ENCODE measurements around the gene HFM1.

Gene HFM1

DNA sequence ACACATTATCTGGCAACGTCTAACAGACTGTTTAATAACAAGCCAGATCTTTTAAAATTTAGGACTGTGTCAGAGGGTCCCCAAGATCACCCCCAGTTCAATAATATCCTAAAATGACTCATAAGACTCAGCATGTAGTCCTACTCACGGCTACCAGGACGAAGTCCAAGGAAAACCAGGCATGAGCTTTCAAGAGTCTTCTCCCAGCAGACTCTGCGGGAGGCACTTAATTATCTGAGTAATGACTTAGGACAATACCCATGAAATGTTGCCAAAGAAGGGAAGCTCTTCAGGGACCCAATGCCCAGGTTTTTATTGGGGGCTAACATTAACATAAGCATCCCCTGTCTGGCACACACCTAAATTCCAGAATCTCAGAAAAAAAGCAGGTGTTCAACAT, 7.0 kb downstream of the HFM1 start (continued):
- TF ChIP-seq, protein P1, sequence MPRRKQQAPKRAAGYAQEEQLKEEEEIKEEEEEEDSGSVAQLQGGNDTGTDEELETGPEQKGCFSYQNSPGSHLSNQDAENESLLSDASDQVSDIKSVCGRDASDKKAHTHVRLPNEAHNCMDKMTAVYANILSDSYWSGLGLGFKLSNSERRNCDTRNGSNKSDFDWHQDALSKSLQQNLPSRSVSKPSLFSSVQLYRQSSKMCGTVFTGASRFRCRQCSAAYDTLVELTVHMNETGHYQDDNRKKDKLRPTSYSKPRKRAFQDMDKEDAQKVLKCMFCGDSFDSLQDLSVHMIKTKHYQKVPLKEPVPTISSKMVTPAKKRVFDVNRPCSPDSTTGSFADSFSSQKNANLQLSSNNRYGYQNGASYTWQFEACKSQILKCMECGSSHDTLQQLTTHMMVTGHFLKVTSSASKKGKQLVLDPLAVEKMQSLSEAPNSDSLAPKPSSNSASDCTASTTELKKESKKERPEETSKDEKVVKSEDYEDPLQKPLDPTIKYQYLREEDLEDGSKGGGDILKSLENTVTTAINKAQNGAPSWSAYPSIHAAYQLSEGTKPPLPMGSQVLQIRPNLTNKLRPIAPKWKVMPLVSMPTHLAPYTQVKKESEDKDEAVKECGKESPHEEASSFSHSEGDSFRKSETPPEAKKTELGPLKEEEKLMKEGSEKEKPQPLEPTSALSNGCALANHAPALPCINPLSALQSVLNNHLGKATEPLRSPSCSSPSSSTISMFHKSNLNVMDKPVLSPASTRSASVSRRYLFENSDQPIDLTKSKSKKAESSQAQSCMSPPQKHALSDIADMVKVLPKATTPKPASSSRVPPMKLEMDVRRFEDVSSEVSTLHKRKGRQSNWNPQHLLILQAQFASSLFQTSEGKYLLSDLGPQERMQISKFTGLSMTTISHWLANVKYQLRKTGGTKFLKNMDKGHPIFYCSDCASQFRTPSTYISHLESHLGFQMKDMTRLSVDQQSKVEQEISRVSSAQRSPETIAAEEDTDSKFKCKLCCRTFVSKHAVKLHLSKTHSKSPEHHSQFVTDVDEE (CRISPR knock-in tag; IDR thresholded peaks at IDR 0.05): no peak
- no peak for TF ChIP-seq OSR1 (CRISPR knock-in tag; IDR thresholded peaks at IDR 0.05)
- TF ChIP-seq ZNF8 (CRISPR knock-in tag; IDR thresholded peaks at IDR 0.05): no peak

DNA sequence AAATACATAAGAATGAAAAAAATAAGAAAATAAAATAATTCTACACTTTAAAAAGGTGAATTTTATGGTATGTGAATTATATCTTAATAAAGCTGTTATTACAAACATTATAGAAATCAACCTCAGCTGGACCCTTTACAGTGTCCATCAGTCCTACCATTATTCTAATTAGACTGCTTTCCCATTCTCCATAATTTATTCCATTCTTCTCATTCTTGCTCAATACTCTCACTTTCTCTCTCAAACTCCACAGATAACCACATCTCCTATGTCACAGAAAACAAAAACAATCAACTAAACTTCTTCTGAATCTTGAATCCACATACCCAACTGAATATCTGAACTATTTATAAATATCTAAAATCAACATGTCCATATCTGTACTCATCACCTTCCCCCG, 11.6 kb downstream of the HFM1 start:
- ATAC-seq: no peak
- no peak for TF ChIP-seq ZNF70 (CRISPR knock-in tag; IDR thresholded peaks at IDR 0.05)
- TF ChIP-seq PPARA (CRISPR knock-in tag; IDR thresholded peaks at IDR 0.05; ENCODE audit: borderline replicate concordance): no peak
- no peak for TF ChIP-seq ZNF565 (CRISPR knock-in tag; conservative IDR thresholded peaks at IDR 0.05; ENCODE audit: low read depth)
- no peak for TF ChIP-seq ZFP3 (CRISPR knock-in tag; IDR thresholded peaks at IDR 0.05)
- TF ChIP-seq TOX (CRISPR knock-in tag; IDR thresholded peaks at IDR 0.05; ENCODE audit: borderline replicate concordance): no peak
- TF ChIP-seq BACH2 (CRISPR knock-in tag; IDR thresholded peaks at IDR 0.05; ENCODE audit: borderline replicate concordance): no peak
- TF ChIP-seq, protein P1 (CRISPR knock-in tag; IDR thresholded peaks at IDR 0.05): no peak
- TF ChIP-seq ISL1 (CRISPR knock-in tag; IDR thresholded peaks at IDR 0.05): no peak
- no peak for TF ChIP-seq CSDC2 (CRISPR knock-in tag; IDR thresholded peaks at IDR 0.05)
- TF ChIP-seq, protein P2, sequence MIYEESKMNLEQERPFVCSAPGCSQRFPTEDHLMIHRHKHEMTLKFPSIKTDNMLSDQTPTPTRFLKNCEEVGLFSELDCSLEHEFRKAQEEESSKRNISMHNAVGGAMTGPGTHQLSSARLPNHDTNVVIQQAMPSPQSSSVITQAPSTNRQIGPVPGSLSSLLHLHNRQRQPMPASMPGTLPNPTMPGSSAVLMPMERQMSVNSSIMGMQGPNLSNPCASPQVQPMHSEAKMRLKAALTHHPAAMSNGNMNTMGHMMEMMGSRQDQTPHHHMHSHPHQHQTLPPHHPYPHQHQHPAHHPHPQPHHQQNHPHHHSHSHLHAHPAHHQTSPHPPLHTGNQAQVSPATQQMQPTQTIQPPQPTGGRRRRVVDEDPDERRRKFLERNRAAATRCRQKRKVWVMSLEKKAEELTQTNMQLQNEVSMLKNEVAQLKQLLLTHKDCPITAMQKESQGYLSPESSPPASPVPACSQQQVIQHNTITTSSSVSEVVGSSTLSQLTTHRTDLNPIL (CRISPR knock-in tag; IDR thresholded peaks at IDR 0.05; ENCODE audit: low read depth): no peak
- TF ChIP-seq ZNF8 (CRISPR knock-in tag; IDR thresholded peaks at IDR 0.05): no peak
- TF ChIP-seq, protein P3, sequence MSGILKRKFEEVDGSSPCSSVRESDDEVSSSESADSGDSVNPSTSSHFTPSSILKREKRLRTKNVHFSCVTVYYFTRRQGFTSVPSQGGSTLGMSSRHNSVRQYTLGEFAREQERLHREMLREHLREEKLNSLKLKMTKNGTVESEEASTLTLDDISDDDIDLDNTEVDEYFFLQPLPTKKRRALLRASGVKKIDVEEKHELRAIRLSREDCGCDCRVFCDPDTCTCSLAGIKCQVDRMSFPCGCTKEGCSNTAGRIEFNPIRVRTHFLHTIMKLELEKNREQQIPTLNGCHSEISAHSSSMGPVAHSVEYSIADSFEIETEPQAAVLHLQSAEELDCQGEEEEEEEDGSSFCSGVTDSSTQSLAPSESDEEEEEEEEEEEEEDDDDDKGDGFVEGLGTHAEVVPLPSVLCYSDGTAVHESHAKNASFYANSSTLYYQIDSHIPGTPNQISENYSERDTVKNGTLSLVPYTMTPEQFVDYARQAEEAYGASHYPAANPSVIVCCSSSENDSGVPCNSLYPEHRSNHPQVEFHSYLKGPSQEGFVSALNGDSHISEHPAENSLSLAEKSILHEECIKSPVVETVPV (CRISPR knock-in tag; IDR thresholded peaks at IDR 0.05): no peak
- TF ChIP-seq, protein P4, sequence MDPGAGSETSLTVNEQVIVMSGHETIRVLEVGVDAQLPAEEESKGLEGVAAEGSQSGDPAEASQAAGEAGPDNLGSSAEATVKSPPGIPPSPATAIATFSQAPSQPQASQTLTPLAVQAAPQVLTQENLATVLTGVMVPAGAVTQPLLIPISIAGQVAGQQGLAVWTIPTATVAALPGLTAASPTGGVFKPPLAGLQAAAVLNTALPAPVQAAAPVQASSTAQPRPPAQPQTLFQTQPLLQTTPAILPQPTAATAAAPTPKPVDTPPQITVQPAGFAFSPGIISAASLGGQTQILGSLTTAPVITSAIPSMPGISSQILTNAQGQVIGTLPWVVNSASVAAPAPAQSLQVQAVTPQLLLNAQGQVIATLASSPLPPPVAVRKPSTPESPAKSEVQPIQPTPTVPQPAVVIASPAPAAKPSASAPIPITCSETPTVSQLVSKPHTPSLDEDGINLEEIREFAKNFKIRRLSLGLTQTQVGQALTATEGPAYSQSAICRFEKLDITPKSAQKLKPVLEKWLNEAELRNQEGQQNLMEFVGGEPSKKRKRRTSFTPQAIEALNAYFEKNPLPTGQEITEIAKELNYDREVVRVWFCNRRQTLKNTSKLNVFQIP (CRISPR knock-in tag; IDR thresholded peaks at IDR 0.05; ENCODE audit: borderline replicate concordance, low read depth): no peak
- TF ChIP-seq SNAI2 (CRISPR knock-in tag; IDR thresholded peaks at IDR 0.05): no peak

DNA sequence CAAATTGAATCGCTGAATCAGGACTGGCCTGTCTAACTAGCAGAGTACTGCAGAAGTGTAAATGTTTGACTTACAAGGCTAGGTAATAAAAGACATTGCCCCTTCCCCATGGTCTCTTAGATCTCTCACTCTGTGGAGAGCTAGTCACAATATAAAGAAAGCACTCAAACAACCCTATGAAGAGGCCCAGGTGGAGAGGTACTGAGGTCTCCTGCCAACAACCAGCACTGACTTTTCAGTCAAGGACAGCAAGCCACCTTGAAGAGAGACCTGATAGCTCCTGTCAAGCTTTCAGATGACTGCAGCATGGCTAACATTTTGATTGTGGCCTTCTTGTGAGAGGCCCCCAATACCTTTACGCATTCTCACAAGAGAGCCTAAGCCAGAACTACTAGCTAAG, 18.5 kb downstream of the HFM1 start:
- ATAC-seq: no peak
- TF ChIP-seq, protein P1 (CRISPR knock-in tag; IDR thresholded peaks at IDR 0.05): no peak
- TF ChIP-seq TCF4 (CRISPR knock-in tag; IDR thresholded peaks at IDR 0.05; ENCODE audit: borderline replicate concordance) (no peak), ZFP3 (CRISPR knock-in tag; IDR thresholded peaks at IDR 0.05) (no peak), ZNF8 (CRISPR knock-in tag; IDR thresholded peaks at IDR 0.05) (no peak), ZFP30 (CRISPR knock-in tag; IDR thresholded peaks at IDR 0.05) (no peak), RARB (CRISPR knock-in tag; IDR thresholded peaks at IDR 0.05) (no peak), ZNF565 (CRISPR knock-in tag; conservative IDR thresholded peaks at IDR 0.05; ENCODE audit: low read depth) (no peak), PPARA (CRISPR knock-in tag; IDR thresholded peaks at IDR 0.05; ENCODE audit: borderline replicate concordance) (no peak), ZNF70 (CRISPR knock-in tag; IDR thresholded peaks at IDR 0.05) (no peak), BACH2 (CRISPR knock-in tag; IDR thresholded peaks at IDR 0.05; ENCODE audit: borderline replicate concordance) (no peak), TOX (CRISPR knock-in tag; IDR thresholded peaks at IDR 0.05; ENCODE audit: borderline replicate concordance) (no peak), ESRRG (CRISPR knock-in tag; IDR thresholded peaks at IDR 0.05) (no peak)
- TF ChIP-seq, protein P4 (CRISPR knock-in tag; IDR thresholded peaks at IDR 0.05; ENCODE audit: borderline replicate concordance, low read depth): no peak
